ENCODE measurements around the gene CPSF4. TPM values are rescaled to one million over a fixed set of nuclear protein-coding genes. Genes with fewer than 3 reads are reported as not detected.
"Not testable (repeated sequence)": the region's sequence is repeated elsewhere in the genome, so short reads cannot be mapped to it uniquely, and the experiment has no call there.

CPSF4 gene
- total RNA-seq, 1 donor = 23.3 TPM

- no peak for TF ChIP-seq CTCF (IDR thresholded peaks at IDR 0.05; ENCODE audit: insufficient read depth, low read length)
- H3K4me3 ChIP-seq (ENCODE audit: low read depth, low read length) = no peak overlapping the region
- no peak for DNase-seq (ENCODE audit: low read depth)
Measured at GRCh38 chr7:99424932-99425730, 13.6 kb upstream of the CPSF4 start.

GRCh38 chr7:99428972-99429566 is 9.7 kb upstream of the CPSF4 start:
- DNase-seq (ENCODE audit: low read depth) = no peak
- TF ChIP-seq CTCF (IDR thresholded peaks at IDR 0.05; ENCODE audit: insufficient read depth, low read length) = no peak
- no peak overlapping the region for H3K4me3 ChIP-seq (ENCODE audit: low read depth, low read length)

- no peak for TF ChIP-seq CTCF (IDR thresholded peaks at IDR 0.05; ENCODE audit: insufficient read depth, low read length)
- H3K4me3 ChIP-seq (ENCODE audit: low read depth, low read length) = no peak overlapping the region
- no peak for DNase-seq (ENCODE audit: low read depth)
Measured at GRCh38 chr7:99429756-99430155, 9.0 kb upstream of the CPSF4 start.

GRCh38 chr7:99431756-99432540 is 6.8 kb upstream of the CPSF4 start:
- H3K4me3 ChIP-seq (ENCODE audit: low read depth, low read length); DNase-seq (ENCODE audit: low read depth): not testable (repeated sequence)

- H3K4me3 ChIP-seq (ENCODE audit: low read depth, low read length) = no peak overlapping the region
- DNase-seq (ENCODE audit: low read depth) = no peak
- no peak for TF ChIP-seq CTCF (IDR thresholded peaks at IDR 0.05; ENCODE audit: insufficient read depth, low read length)
Measured at GRCh38 chr7:99433158-99433557, 5.6 kb upstream of the CPSF4 start.

- DNase-seq (ENCODE audit: low read depth) = no peak
- H3K4me3 ChIP-seq (ENCODE audit: low read depth, low read length) = peak overlapping the region; percentile 72
- no peak for TF ChIP-seq CTCF (IDR thresholded peaks at IDR 0.05; ENCODE audit: insufficient read depth, low read length)
Measured at GRCh38 chr7:99437946-99438572, 684 bp upstream of the CPSF4 start.

- no peak for TF ChIP-seq CTCF (IDR thresholded peaks at IDR 0.05; ENCODE audit: insufficient read depth, low read length)
- H3K4me3 ChIP-seq (ENCODE audit: low read depth, low read length) = peak overlapping the region; percentile 72
- DNase-seq (ENCODE audit: low read depth) = peak; percentile 55
Measured at GRCh38 chr7:99440195-99440594, 1.5 kb downstream of the CPSF4 start.
